ENCODE measurements around the gene SCAF8. TPM values are rescaled to one million over a fixed set of nuclear protein-coding genes. Genes with fewer than 3 reads are reported as not detected.

The SCAF8 gene
- total and polyA plus RNA-seq, 9 of the 15 experiments (the other 6 are each of a cell fraction or from before 2014, with no cell fraction given): 10.5 to 46.6 (median 23.2) TPM

- no peak for TF ChIP-seq ZNF655 (CRISPR knock-in tag; IDR thresholded peaks at IDR 0.05)
- no peak for TF ChIP-seq ZFP36 (IDR thresholded peaks at IDR 0.05; ENCODE audit: low read depth, low read length, partially characterized antibody)
- TF ChIP-seq POLR2G (IDR thresholded peaks at IDR 0.05; ENCODE audit: low read depth, low read length): peak; percentile 95
- peak; percentile 3; the same call in 1 of the 2 replicates for TF ChIP-seq ZSCAN29 (IDR thresholded peaks at IDR 0.05)
- no peak for TF ChIP-seq GTF2F1 (IDR thresholded peaks at IDR 0.05; ENCODE audit: low read depth, low read length)
- TF ChIP-seq ZNF133 (CRISPR knock-in tag; IDR thresholded peaks at IDR 0.05): no peak
- no peak for TF ChIP-seq SMAD3 (CRISPR knock-in tag; conservative IDR thresholded peaks at IDR 0.05)
- TF ChIP-seq, protein P1, sequence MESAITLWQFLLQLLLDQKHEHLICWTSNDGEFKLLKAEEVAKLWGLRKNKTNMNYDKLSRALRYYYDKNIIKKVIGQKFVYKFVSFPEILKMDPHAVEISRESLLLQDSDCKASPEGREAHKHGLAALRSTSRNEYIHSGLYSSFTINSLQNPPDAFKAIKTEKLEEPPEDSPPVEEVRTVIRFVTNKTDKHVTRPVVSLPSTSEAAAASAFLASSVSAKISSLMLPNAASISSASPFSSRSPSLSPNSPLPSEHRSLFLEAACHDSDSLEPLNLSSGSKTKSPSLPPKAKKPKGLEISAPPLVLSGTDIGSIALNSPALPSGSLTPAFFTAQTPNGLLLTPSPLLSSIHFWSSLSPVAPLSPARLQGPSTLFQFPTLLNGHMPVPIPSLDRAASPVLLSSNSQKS (CRISPR knock-in tag; IDR thresholded peaks at IDR 0.05): no peak
- TF ChIP-seq CBX5 (IDR thresholded peaks at IDR 0.05; ENCODE audit: borderline replicate concordance, low read depth): no peak
- no peak for TF ChIP-seq TFE3 (CRISPR knock-in tag; IDR thresholded peaks at IDR 0.05)
- TF ChIP-seq TAL1 (IDR thresholded peaks at IDR 0.05): no peak
- TF ChIP-seq SNAPC5 (CRISPR knock-in tag; IDR thresholded peaks at IDR 0.05): no peak
- no peak for TF ChIP-seq NFIX (CRISPR knock-in tag; IDR thresholded peaks at IDR 0.05; ENCODE audit: low read depth)
- no peak for TF ChIP-seq E2F4 (CRISPR knock-in tag; IDR thresholded peaks at IDR 0.05; ENCODE audit: low read depth)
- TF ChIP-seq SIN3A (IDR thresholded peaks at IDR 0.05; ENCODE audit: borderline replicate concordance in 2 of 2, control insufficient read depth in 1 of 2, low read depth in 2 of 2, low read length in 2 of 2): 0 out of 4 replicates have a peak, but pooled peaks of 1 of the 2 experiments have one; percentile 29
- no peak for TF ChIP-seq PBX2 (CRISPR knock-in tag; IDR thresholded peaks at IDR 0.05; ENCODE audit: low read depth)
- TF ChIP-seq PBX2 (tag; conservative IDR thresholded peaks at IDR 0.05; ENCODE audit: low read depth): no peak
- no peak for TF ChIP-seq ZNF583 (CRISPR knock-in tag; IDR thresholded peaks at IDR 0.05)
- TF ChIP-seq PURB (CRISPR knock-in tag; IDR thresholded peaks at IDR 0.05; ENCODE audit: low read depth): no peak
- TF ChIP-seq, protein P2, sequence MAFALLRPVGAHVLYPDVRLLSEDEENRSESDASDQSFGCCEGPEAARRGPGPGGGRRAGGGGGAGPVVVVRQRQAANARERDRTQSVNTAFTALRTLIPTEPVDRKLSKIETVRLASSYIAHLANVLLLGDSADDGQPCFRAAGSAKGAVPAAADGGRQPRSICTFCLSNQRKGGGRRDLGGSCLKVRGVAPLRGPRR (CRISPR knock-in tag; IDR thresholded peaks at IDR 0.05): no peak
- no peak for TF ChIP-seq SIRT6 (IDR thresholded peaks at IDR 0.05; ENCODE audit: low read depth, low read length)
These were observed at the start of gene SCAF8 (continued) for GRCh38 chr6:154733183-154733625.

Data from K562 (cell line).